ENCODE data around the gene EN1.

DNA sequence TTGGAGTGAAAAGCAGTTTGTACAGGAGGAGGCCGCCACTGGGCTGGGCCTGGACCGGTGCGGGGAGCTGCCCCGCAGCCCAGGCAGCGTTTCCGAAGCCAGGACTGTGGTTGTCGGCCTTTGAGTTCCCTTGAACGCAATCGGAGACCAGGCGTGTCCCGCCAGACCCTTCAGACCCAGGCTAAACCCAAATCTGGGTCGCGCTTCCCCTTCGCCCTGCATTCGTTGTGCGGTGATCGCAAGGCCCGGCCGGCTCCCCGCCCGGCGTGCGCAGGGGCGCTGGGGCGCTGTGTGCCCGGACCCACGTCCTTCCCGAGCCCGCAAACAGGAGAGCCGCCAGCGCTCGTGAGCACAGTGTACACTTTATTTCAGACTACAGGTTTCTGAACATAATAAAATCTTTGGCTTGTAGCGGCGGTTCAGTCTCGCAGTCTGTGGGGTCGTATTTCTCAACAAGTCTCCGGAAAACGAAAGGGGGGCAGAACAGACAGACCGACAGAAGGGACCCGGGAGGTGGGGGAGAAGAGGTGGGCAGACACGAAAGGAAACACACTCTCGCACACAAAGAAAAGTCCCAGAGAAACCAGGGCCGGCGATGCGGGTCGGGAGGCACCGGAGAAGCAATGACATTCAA lies 5.5 kb downstream of the EN1 start:
- TF ChIP-seq, protein P1, sequence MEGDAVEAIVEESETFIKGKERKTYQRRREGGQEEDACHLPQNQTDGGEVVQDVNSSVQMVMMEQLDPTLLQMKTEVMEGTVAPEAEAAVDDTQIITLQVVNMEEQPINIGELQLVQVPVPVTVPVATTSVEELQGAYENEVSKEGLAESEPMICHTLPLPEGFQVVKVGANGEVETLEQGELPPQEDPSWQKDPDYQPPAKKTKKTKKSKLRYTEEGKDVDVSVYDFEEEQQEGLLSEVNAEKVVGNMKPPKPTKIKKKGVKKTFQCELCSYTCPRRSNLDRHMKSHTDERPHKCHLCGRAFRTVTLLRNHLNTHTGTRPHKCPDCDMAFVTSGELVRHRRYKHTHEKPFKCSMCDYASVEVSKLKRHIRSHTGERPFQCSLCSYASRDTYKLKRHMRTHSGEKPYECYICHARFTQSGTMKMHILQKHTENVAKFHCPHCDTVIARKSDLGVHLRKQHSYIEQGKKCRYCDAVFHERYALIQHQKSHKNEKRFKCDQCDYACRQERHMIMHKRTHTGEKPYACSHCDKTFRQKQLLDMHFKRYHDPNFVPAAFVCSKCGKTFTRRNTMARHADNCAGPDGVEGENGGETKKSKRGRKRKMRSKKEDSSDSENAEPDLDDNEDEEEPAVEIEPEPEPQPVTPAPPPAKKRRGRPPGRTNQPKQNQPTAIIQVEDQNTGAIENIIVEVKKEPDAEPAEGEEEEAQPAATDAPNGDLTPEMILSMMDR (conservative IDR thresholded peaks at IDR 0.05; ENCODE audit: low read length): no peak
- TF ChIP-seq EZH2phosphoT487 (IDR thresholded peaks at IDR 0.05; ENCODE audit: borderline replicate concordance, low read depth, low read length): no peak

All from OCI-LY7 (cell line).